HS-5 (cell line): Measurements from ENCODE around the gene COL9A3.
"Not testable (repeated sequence)": the region's sequence is repeated elsewhere in the genome, so short reads cannot be mapped to it uniquely, and the experiment has no call there.

ENCODE experiments used
- DNase-seq: peaks from one replicate; pipeline ENCODE4 v3.0.0-alpha.2; 2012; ENCODE audit warnings: low read depth

Gene COL9A3

DNA sequence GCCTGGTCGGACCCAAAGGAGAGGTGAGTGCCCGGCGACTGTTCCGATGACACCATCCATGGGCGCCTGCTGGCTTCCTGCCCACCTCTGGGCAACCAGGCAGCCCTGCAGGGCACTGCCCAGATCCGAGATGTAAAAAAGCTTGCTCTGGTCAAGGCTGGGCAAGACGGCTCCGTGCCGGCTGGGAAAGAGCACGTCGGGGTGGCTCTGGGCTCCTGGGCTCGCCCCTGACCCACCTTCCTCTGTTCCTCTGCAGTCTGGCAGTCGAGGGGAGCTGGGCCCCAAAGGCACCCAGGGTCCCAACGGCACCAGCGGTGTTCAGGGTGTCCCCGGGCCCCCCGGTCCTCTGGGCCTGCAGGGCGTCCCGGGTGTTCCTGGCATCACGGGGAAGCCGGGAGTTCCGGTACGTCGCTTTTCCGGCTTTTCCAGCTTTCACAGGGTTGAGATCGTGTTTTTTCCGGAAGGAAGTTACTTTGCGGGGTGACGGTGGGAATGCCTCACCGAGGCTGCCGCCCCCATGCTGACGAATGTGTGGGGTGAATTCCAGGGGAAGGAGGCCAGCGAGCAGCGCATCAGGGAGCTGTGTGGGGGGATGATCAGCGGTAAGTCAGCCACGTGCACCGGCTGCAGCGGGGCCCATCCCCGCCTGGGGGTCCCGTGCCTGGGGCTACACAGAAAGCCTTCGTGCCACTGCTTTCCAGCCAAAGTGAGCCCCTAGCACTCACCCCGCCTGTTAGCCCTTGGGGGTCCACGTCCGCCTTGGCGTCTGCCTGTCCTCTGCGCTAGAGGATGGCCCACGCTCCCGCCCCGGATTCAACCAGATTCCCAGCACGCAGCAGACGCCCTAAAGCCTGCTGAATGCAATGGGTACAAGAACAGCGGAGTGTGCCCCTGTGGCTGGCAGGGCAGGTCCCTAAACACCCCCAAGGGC is 19.3 kb downstream of the COL9A3 start:
- DNase-seq = peak; percentile 52

DNA sequence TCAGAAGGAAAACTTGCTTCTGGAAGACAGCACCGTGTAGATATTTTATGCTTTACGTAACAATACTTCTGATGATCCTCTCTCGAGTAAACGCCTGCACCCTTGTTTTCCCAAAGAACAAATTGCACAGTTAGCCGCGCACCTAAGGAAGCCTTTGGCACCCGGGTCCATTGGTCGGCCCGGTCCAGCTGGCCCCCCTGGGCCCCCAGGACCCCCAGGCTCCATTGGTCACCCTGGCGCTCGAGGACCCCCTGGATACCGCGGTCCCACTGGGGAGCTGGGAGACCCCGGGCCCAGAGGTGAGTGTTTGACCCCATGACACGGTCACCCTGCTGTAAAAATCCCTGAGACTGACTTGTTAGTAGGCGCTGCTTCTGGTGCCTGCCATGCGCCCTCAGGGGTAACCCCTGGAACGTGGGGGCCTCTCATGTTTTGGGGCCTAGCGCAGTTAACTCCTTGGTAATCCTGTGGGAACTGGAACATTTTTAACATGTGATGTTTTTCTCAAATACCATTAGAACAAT is 20.2 kb downstream of the COL9A3 start:
- no peak for DNase-seq

DNA sequence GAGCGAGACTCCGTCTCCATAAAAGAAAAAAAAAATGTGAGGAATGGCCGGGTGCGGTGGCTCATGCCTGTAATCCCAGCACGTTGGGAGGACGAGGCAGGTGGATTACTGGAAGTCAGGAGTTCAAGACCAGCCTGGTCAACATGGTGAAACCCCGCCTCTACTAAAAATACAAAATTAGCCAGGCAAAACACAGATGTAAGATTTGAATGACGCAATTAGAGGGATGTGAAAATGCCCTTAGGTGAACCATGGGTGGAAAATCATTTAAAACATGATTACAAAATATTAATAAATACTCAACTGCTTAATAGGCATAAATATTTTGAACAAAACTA is 20.9 kb downstream of the COL9A3 start:
- no peak for DNase-seq

DNA sequence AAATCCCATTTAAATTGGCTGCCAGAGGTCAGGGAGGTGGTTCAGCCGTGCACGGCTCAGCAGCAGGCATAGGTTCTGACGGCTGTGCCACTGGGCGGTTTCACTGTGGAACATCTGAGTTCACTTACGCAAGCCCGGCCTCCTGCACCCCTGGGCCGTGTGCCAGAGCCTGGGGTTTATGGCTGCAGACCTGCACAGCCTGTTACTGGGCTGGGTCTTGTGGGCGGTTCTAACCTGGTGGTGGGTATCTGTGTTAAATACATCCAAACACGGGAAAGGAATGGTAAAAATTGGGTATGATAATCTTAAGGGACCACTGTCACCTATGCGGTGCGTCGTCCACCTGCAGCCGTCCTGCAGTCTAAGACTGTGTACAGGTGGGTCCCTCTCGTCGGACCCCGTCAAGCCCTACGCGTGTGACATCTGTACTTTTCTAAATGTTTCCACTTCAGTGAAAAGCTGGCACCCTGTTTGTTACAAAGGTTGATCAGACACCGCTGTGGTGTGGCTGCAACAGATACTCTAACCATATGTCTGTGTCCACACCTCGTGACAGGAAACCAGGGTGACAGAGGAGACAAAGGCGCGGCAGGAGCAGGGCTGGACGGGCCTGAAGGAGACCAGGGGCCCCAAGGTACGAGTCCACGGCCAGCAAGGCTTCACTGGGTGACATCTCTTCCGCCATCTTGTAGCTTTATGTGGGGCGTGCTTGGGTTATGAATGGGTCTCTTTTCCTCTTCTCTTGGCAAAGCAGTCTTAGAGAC is 21.5 kb downstream of the COL9A3 start:
- DNase-seq = no peak

DNA sequence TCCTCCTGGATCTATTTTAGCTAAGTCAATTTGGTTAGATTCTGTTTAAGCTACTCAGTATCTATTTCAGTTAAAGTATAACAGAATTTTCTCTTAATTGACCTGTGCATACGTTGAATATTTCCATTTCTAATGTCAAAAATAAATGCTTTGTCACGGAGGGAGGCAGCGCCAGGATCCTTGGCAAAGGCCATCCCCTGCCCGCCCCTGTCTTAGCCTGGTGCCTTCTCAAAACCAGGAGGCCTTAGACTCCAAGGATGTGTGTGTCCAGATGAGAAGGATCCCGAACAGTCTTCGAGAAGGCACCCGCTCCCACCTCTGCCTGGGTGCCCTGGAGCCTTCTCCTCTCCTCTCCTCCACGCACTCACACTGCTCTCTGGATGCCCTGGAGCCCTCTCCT is 22.4 kb downstream of the COL9A3 start:
- no peak for DNase-seq

DNA sequence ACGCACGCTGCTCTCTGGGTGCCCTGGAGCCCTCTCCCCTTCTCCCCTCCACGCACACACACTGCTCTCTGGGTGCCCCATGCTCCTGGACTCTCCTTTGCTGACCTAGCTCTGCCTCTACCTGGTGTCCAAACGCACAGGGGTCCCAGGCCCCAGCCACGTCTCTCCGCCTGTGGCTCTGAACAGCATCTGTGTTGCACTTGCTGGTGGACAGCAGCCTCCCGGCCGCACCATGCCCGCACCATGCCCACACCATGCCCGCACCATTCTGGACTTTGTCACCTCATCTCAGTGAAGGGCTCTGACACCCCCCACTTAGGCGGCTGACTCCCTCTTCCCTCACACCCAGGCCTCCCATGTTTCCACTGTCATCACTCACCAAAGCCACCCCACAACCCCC is 23.0 kb downstream of the COL9A3 start:
- DNase-seq = no peak

GRCh38 chr20:62840244-62841197 is 23.7 kb downstream of the COL9A3 start:
- no peak for DNase-seq

- no peak for DNase-seq
These were observed 24.9 kb downstream of the COL9A3 start for GRCh38 chr20:62841705-62842212.

- no peak for DNase-seq
These were observed 26.8 kb downstream of the COL9A3 start for GRCh38 chr20:62843656-62844055.

DNA sequence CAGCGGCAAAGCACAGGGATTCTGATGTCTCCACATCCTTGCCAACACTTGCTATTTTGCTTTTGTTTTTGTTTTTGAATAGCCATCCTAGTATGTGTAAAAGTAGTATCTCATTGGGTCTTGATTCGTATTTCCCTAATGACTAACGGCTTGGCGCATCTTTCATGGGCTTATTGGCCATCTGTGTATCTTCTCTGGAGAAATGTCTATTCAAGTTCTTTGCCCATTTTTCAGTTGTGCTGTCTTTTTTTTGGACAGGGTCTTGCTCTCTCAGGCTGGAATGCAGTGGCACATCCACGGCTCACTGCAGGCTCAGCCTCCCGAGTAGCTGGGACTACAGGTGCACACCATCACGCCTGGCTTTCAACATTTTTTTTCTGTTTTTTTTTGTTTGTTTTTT is 27.3 kb downstream of the COL9A3 start:
- DNase-seq = no peak

DNA sequence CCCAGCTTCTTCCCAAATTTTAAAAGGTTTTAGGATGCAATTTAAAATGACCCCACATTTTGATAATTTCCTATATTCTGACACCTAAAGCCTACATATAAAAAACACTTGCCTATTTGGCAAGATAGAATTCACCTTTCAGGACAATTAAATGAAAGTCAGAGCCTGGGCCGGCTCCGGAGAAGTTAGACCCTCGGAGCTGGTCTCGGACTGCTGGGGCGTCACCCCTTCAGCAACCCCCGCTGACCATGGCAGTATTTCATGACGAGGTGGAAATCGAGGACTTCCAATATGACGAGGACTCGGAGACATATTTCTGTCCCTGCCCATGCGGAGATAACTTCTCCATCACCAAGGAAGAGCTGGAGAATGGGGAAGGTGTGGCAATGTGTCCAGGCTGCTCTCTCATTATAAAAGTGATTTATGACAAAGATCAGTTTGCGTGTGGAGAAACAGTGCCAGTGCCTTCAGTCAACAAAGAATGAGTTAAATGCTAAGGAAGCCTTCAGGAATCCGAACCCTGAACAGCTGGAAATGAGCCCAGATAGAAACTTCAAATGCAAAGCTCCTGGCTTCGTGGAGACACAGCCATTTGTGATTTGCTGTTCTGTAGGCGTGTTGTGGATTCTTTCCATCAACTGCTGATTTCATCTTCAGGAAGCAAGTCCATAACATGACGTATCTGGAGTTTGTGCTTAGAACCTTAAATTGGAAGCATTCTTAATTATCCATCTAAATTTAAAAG is 28.7 kb downstream of the COL9A3 start:
- DNase-seq = no peak

- no peak for DNase-seq
These were observed 29.5 kb downstream of the COL9A3 start for GRCh38 chr20:62846166-62846890.

DNA sequence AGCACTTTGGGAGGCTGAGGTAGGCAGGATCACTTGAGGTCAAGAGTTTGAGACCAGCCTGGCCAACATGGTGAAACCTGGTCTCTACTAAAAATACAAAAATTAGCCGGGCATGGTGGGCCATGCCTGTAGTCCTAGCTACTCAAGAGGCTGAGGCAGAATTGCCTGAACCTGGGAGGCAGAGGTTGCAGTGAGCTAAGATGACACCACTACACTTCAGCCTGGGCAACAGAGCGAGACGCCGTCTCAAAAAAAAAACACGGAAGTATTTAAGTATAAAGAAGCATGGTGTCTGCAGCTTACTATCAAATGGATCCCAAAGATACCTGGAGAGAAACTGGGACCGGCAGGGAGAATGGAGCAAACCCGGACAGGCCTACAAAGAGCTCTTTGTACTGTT is 32.1 kb downstream of the COL9A3 start:
- DNase-seq = not testable (repeated sequence)

DNA sequence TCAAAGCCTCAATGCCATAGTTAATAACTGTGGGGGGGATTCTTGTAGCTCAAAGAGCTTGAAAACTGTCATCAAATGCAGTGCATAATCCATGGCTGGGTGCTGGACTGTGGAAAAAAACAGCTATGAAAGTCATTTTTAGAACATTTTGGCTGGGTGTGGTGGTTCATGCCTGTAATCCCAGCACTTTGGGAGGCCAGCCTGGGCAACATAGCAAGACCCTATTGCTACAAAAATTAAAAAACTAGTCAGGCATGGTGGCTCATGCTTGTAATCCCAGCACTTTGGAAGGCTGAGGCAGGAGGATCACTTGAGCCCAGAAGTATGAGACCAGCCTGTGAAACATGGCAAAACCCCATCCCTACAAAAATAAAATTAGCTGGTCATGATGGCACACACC is 32.6 kb downstream of the COL9A3 start:
- DNase-seq = no peak

GRCh38 chr20:62850333-62850974 is 33.6 kb downstream of the COL9A3 start:
- DNase-seq = no peak

DNA sequence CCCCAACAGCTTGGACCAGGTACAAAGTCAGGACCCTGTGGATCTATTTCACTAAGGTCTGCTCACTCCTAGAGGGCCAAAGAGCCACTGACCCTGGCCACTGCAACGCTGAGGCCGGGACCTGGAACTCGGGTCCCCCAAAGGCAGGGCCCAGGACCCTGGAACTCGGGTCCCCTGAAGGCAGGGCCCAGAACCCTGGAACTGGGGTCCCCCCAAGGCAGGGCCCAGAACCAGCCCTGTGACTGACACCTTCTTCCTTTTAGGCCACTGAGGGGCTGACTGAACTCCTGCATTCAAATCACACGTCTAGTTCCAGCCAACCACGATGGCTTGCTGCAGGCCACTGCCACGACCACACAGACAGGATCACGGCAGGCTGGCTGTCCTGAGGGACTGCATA is 35.3 kb downstream of the COL9A3 start:
- no peak for DNase-seq

- no peak for DNase-seq
These were observed 36.0 kb downstream of the COL9A3 start for GRCh38 chr20:62852841-62853240.

GRCh38 chr20:62853304-62853703 is 36.5 kb downstream of the COL9A3 start:
- DNase-seq = not testable (repeated sequence)

DNA sequence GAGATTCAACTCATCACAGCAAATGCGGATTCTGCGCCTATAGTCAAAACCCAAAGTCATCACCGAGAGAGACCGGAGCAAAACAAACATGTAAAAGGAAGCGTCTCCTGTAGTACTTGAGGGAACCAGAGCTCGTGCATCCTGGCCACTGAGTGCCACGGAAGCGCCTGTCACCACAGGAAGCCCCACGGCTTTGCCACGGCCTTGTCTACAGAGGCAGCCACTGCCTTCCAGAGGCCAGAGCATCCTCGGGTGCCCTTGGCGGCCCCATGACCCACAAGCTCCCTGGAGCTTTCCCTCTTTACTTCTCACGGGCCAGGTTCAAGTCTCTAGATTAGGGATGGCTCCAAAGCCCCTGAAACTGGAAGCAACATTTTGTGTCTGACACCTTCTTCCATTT is 37.3 kb downstream of the COL9A3 start:
- DNase-seq = no peak

DNA sequence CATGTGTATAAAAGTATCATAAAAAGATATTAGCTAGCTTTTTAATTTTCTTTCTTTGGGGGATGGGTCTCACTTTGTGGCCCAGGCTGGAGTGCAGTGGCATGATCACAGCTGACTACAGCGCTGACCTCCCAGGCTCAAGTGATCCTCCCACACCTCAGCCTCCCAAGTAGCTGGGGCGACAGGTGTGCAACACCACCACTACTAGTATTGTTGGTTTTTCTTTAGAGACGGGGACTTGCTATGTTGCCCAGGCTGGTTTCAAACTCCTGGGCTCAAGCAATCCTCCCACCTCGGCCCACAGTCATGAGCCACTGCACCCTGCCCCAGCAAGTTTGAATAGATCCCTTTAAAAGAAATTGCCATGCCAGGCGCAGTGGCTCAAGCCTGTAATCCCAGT is 38.3 kb downstream of the COL9A3 start:
- no peak for DNase-seq
